OCI-LY1 (cell line): ENCODE measurements around the gene HNRNPA3.

ENCODE experiments used
- CTCF ChIP-seq: fragments of 200-600 bp; sonication (generic), shearing (Covaris generic); IDR thresholded peaks from 2 replicates; pipeline ENCODE4 v1.5.1; 2017; ENCODE audit warnings: mild to moderate bottlenecking, antibody characterized with exemption, low read length, moderate library complexity, mixed read lengths
- EZH2 ChIP-seq: fragments of 200-600 bp; sonication (generic), shearing (Covaris generic); IDR thresholded peaks from 2 replicates; pipeline ENCODE4 v1.8.0; 2017; ENCODE audit warnings: borderline replicate concordance, mixed run types, mild to moderate bottlenecking, antibody characterized with exemption, low read length, moderate library complexity, mixed read lengths

DNA sequence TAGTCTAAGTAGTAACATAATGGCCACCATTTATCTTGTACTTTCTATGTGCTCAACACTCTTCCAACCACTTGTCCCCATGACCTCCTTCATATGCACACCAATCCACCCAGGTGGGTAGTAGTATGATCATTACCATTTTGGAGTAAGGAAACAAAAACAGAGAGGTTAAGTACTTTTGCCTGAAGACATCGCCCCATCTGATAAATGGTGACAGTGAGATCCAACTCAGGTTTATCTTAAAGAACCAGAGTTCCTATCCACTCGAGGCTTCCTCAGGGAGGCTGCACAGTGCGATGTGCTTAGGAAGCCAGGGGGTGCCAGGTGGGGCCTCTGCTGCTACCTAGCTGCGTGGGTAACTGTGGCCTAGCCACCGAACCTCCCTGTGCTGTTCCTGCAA, 37.9 kb downstream of the HNRNPA3 start:
- TF ChIP-seq CTCF (no peak), EZH2 (no peak)
